Loucy (cell line): ENCODE results near the gene CSNK1G1.

ENCODE experiments used
- EZH2phosphoT487 ChIP-seq: fragments of 200-600 bp; IDR thresholded peaks from 2 replicates; pipeline ENCODE4 v1.6.1; 2018; ENCODE audit warnings: antibody characterized with exemption, mild to moderate bottlenecking, moderate library complexity, borderline replicate concordance
- TF ChIP-seq, protein P1 (sequence below): fragments of 200-600 bp; sonication (generic); conservative IDR thresholded peaks from 2 replicates; pipeline ENCODE4 v1.5.1; 2014; ENCODE audit warnings: mild to moderate bottlenecking, antibody characterized with exemption, low read length

DNA sequence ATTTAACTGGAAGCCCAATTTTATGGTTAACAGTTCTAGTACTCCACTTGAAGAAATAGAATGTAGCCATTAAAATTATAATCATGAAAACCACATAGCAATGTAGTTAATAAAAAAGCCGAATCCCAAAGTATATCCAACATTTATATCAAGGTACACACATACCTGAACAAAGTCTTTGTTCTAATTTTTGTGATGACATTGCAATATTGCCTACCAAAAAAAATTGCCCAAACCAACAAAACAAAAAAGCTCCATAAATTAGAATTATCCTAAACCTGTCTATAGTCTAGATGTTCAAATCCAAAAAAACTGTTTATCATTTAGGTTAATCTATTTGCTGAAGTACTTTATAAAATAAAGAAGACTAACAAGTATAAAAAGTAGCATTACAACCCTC is 70.8 kb downstream of the CSNK1G1 start:
- TF ChIP-seq, protein P1, sequence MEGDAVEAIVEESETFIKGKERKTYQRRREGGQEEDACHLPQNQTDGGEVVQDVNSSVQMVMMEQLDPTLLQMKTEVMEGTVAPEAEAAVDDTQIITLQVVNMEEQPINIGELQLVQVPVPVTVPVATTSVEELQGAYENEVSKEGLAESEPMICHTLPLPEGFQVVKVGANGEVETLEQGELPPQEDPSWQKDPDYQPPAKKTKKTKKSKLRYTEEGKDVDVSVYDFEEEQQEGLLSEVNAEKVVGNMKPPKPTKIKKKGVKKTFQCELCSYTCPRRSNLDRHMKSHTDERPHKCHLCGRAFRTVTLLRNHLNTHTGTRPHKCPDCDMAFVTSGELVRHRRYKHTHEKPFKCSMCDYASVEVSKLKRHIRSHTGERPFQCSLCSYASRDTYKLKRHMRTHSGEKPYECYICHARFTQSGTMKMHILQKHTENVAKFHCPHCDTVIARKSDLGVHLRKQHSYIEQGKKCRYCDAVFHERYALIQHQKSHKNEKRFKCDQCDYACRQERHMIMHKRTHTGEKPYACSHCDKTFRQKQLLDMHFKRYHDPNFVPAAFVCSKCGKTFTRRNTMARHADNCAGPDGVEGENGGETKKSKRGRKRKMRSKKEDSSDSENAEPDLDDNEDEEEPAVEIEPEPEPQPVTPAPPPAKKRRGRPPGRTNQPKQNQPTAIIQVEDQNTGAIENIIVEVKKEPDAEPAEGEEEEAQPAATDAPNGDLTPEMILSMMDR = no peak
- TF ChIP-seq EZH2phosphoT487 = no peak
